Mesodermal cell (in vitro differentiated cells): ENCODE data around the gene USB1.

Source experiments
- H3K27ac ChIP-seq: 2 replicates; pipeline ENCODE4 v1.7.0; 2013; ENCODE audit warnings: mild to moderate bottlenecking, low read depth, low read length, moderate library complexity; ENCODE audit not compliant: severe bottlenecking
- H3K36me3 ChIP-seq: 2 replicates; pipeline ENCODE4 v1.7.1; 2013; ENCODE audit warnings: mild to moderate bottlenecking, low read length, moderate library complexity; ENCODE audit not compliant: control insufficient read depth, insufficient read depth
- H3K4me1 ChIP-seq: one replicate; pipeline ENCODE4 v1.7.1; 2013; ENCODE audit warnings: mild to moderate bottlenecking, low read length; ENCODE audit not compliant: insufficient read depth, control insufficient read depth, poor library complexity, severe bottlenecking
- H3K4me3 ChIP-seq: 2 replicates; pipeline ENCODE4 v1.7.0; 2013; ENCODE audit warnings: low read length, control low read depth, mild to moderate bottlenecking; ENCODE audit not compliant: insufficient read depth, poor library complexity, severe bottlenecking; ENCODE audit errors: extremely low read depth
- H3K9me3 ChIP-seq: 2 replicates; pipeline ENCODE4 v1.7.1; 2013; ENCODE audit warnings: mild to moderate bottlenecking, low read length, moderate library complexity; ENCODE audit not compliant: control insufficient read depth
- WGBS, 2 experiments: methylation state at CpG; one replicate each; pipeline ENCODE4 v1.1.5; 2013; ENCODE audit warnings: missing lambda C conversion rate in 2 of 2; ENCODE audit not compliant: insufficient coverage in 2 of 2; 5-methylcytosine and 5-hydroxymethylcytosine counted together

USB1 gene

GRCh38 chr16:57959804-57960203 lies 41.4 kb upstream of the USB1 start:
- Histone ChIP-seq H3K4me1 (no peaks in the 10 kb centered on the region), H3K27ac (no peak overlapping the region), H3K4me3 (no peak overlapping the region), H3K36me3 (no peaks in the 10 kb centered on the region), H3K9me3 (no peaks in the 10 kb centered on the region)
- WGBS, 2 experiments, result 90% methylated on average over 2 of the region's 11 CpGs; no CpG with 5 or more reads in 1 of the 2 experiments

DNA sequence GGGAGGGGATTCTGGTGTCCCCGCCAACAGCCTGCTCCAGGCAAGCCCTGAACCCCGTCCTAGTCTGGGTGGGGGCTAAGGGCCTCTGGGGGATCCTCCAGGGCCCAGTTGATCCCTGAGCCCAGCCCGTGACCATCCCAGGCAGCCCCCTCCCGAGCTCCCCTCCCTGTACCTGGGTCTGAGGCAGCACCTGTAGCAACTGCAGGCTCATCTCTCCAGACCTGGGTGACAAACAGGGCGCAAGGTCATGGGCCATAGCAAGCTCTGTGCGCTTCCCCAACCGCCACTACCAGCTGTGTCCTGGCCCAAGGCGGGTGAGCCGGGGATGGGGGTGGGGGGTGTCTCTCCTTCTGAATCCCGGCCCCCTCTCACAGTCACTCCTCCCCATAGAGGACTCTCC lies 40.9 kb upstream of the USB1 start:
- Histone ChIP-seq H3K36me3 (no peaks in the 10 kb centered on the region), H3K9me3 (no peaks in the 10 kb centered on the region), H3K4me1 (no peaks in the 10 kb centered on the region), H3K4me3 (no peak overlapping the region), H3K27ac (no peak overlapping the region)
- WGBS, 2 experiments, result 92 to 96% methylated on average over 2 to 3 of the region's 10 CpGs

- no peaks in the 10 kb centered on the region for H3K36me3 ChIP-seq
- H3K4me1 ChIP-seq, result no peaks in the 10 kb centered on the region
- no peak overlapping the region for H3K4me3 ChIP-seq
- 81 to 86% methylated on average over 7 of the region's 7 CpGs for whole genome bisulfite sequencing, 2 experiments
- H3K9me3 ChIP-seq, result no peaks in the 10 kb centered on the region
- no peak overlapping the region for H3K27ac ChIP-seq
Measured at GRCh38 chr16:57960826-57961472, 40.3 kb upstream of the USB1 start.

DNA sequence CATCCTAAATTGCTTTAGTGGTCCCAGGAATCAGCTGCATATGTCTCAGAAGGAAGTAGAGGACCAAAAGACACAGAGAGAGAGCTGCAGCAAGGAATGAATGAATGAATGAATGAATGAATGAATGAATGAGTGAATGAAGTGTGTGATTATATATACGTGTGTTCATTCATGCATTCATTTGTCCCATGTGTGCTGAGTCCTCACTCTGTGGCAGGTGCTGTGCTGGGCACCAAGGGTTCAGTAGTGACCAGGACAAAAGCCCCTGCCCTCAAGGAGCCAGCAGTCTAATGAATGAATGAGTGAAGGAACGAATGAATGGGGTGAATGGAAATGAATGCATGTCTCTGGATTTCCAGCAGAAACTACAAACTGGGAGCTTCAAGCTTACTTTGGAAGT lies 39.7 kb upstream of the USB1 start:
- Histone ChIP-seq H3K9me3 (no peaks in the 10 kb centered on the region), H3K36me3 (no peaks in the 10 kb centered on the region), H3K4me3 (no peak overlapping the region), H3K4me1 (no peaks in the 10 kb centered on the region), H3K27ac (no peak overlapping the region)
- WGBS, 2 experiments, result 70 to 91% methylated on average over 2 of the region's 2 CpGs

GRCh38 chr16:57962046-57962445 lies 39.2 kb upstream of the USB1 start:
- Histone ChIP-seq H3K36me3 (no peaks in the 10 kb centered on the region), H3K27ac (no peak overlapping the region), H3K4me1 (no peaks in the 10 kb centered on the region), H3K9me3 (no peaks in the 10 kb centered on the region), H3K4me3 (no peak overlapping the region)
- 73 to 87% methylated on average over 5 of the region's 5 CpGs for WGBS, 2 experiments

- no peak overlapping the region for H3K27ac ChIP-seq
- H3K4me1 ChIP-seq, result no peaks in the 10 kb centered on the region
- 64 to 91% methylated on average over 5 to 6 of the region's 9 CpGs for WGBS, 2 experiments
- H3K4me3 ChIP-seq, result no peak overlapping the region
- no peaks in the 10 kb centered on the region for H3K9me3 ChIP-seq
- no peaks in the 10 kb centered on the region for H3K36me3 ChIP-seq
Measured at GRCh38 chr16:57962756-57963155, 38.5 kb upstream of the USB1 start.

GRCh38 chr16:57964157-57964700 lies 37.0 kb upstream of the USB1 start:
- Histone ChIP-seq H3K36me3 (no peaks in the 10 kb centered on the region), H3K9me3 (no peaks in the 10 kb centered on the region), H3K4me1 (no peaks in the 10 kb centered on the region), H3K27ac (no peak overlapping the region), H3K4me3 (no peak overlapping the region)
- WGBS, 2 experiments, result 83% methylated on average over 9 of the region's 10 CpGs

GRCh38 chr16:57966204-57966771 lies 34.9 kb upstream of the USB1 start:
- H3K4me3 ChIP-seq, result no peak overlapping the region
- WGBS, 2 experiments, result 74 to 76% methylated on average over 2 to 3 of the region's 4 CpGs
- H3K4me1 ChIP-seq, result no peaks in the 10 kb centered on the region
- no peak overlapping the region for H3K27ac ChIP-seq
- no peaks in the 10 kb centered on the region for H3K9me3 ChIP-seq
- no peaks in the 10 kb centered on the region for H3K36me3 ChIP-seq

GRCh38 chr16:57966986-57967385 lies 34.2 kb upstream of the USB1 start:
- Histone ChIP-seq H3K4me1 (no peaks in the 10 kb centered on the region), H3K4me3 (no peak overlapping the region), H3K36me3 (no peaks in the 10 kb centered on the region), H3K27ac (no peak overlapping the region), H3K9me3 (no peaks in the 10 kb centered on the region)
- WGBS, 2 experiments, result 86 to 88% methylated on average over 9 of the region's 9 CpGs

DNA sequence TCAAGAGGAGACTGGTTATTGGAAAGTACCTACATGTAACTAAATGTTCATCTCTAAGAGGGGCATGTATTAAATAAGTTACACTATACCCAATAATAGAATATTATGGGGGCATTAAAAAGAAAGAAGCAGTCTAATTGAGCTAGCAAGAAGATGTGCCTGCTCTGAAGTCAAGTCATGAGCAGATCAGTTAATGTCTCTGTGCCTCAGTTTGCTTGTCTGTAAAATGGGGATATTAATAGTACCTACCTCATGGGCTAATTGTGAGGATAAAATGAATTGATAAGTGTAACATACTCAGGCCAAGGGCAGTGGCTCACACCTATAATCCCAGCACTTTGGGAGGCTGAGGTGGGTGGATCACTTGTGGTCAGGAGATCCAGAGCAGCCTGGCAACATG lies 33.3 kb upstream of the USB1 start:
- H3K4me1 ChIP-seq, result no peaks in the 10 kb centered on the region
- H3K4me3 ChIP-seq, result no peak overlapping the region
- H3K27ac ChIP-seq, result no peak overlapping the region
- no peaks in the 10 kb centered on the region for H3K36me3 ChIP-seq
- no peaks in the 10 kb centered on the region for H3K9me3 ChIP-seq

DNA sequence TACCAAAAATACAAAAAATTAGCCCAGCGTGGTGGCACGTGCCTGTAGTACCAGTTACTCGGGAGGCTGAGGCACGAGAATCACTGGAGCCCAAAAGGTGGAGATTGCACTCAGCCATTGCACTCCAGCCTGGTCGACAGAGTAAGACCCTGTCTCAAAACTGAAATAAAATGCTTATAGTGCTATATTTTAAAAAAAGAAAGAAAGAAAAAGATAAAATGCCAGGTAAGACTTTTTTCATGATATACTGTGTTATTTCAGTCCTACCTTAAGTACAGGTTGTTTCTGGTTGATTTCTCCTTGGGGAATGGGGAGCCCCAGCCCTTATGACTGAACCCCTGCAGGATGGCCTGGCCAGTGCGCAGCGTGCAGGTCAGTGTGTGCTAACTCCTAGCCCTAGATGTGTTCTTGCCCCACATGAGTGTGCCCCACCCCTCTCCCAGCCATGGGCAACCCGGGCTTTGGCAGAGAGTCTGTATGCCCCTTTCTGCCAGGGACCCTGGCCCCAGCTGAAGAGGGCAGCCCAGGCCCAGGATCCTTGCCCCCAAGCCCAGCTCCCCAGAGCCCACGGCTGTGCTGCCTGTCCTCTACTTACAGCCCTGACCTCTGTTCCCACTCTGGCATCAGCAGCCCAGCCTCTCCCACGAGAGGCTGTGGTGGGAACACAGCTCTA lies 31.6 kb upstream of the USB1 start:
- H3K9me3 ChIP-seq, result no peaks in the 10 kb centered on the region
- no peaks in the 10 kb centered on the region for H3K4me1 ChIP-seq
- no peak overlapping the region for H3K27ac ChIP-seq
- H3K4me3 ChIP-seq, result no peak overlapping the region
- no peaks in the 10 kb centered on the region for H3K36me3 ChIP-seq
- WGBS, 2 experiments, result 92 to 97% methylated on average over 6 to 7 of the region's 10 CpGs
